Upper lobe of right lung (tissue), 1 donor: ENCODE results near the gene PPP2R5B. TPM values are rescaled to one million over a fixed set of nuclear protein-coding genes. Genes with fewer than 3 reads are reported as not detected.

Experiments used
- ATAC-seq: fragments of 200-7000 bp; cut with Tn5 transposase; one replicate; pipeline ENCODE4 v1.9.1; 2020; ENCODE audit warnings: mild to moderate bottlenecking, moderate library complexity
- DNase-seq: peaks from one replicate; pipeline ENCODE4 v3.0.0-alpha.2; 2020
- H3K27ac ChIP-seq: fragments of 200-600 bp; one replicate; pipeline ENCODE4 v1.8.0; 2022
- H3K27me3 ChIP-seq: fragments of 200-600 bp; one replicate; pipeline ENCODE4 v1.8.0; 2022; ENCODE audit warnings: mild to moderate bottlenecking
- H3K36me3 ChIP-seq: fragments of 200-600 bp; one replicate; pipeline ENCODE4 v1.8.0; 2022
- H3K4me1 ChIP-seq: fragments of 200-600 bp; one replicate; pipeline ENCODE4 v1.8.0; 2022
- H3K4me3 ChIP-seq: fragments of 200-600 bp; one replicate; pipeline ENCODE4 v1.8.0; 2022; ENCODE audit warnings: mild to moderate bottlenecking
- H3K9me3 ChIP-seq: fragments of 200-600 bp; one replicate; pipeline ENCODE4 v1.8.0; 2022
- intact Hi-C: fragments of 100-400 bp; cut with DNase I; formaldehyde crosslinking; loops from one replicate; pipeline ENCODE4 v1.11.0; 2022
- total RNA-seq: library from RNA; stranded (reverse); fragmentation: NEBNext Ultra II Directional; extraction: Animal tissue kit (Norgen Biotek cat#: 25700); gene quantifications from one replicate; pipeline ENCODE4 v1.2.1, GENCODE V29; 2021
- TF ChIP-seq, protein P1 (sequence below): fragments of 200-600 bp; IDR thresholded peaks from one replicate; pipeline ENCODE4 v1.8.0; 2022; ENCODE audit warnings: antibody characterized with exemption
- donor health status: DM: no; HTN: yes; CAD: no; lungs with severe emphysema.

Gene PPP2R5B
- total RNA-seq, 1 donor from 2014 or later = 29.4 TPM

DNA sequence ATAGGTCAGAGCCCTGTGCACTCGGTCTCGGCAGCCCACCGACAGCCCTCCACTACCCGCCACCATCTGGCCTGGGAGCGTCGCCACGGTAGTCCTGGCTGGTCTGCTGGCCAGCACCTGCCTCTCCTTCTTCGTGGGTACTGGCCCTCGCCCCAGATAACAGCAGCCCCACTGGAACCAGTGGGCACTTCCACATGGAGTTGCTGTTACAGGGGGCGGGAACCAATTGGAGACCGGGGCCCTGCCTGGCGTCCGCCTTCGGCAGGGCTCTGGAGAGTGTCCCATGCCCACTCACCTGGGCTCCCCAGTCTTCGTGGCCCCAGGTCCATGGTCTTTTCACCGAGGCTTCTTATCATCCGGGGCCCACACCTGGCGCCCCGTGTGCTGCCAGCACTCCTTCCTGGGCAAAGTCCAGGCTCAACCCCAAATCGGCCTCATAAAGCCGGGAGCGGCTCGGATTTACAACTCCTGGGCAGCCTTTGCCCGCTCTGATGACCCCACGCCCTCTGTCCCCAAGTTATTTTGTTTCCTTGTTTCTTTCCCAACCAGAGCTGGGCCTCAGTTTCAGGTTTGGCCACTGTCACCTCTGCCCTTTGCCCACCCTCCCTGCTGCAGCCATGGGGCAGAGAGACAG lies 33.2 kb upstream of the PPP2R5B start:
- H3K27ac ChIP-seq = no peak overlapping the region
- no peaks in the 10 kb centered on the region for H3K27me3 ChIP-seq
- no peak for ATAC-seq
- H3K4me3 ChIP-seq = no peak overlapping the region
- peaks cover 16% of the 10 kb centered on the region for H3K4me1 ChIP-seq
- intact Hi-C loops = loop anchor here (5.0 kb wide), 1 partner anchor 44 kb away; no protein-coding TSS in a partner anchor
- DNase-seq = no peak
- TF ChIP-seq, protein P1, sequence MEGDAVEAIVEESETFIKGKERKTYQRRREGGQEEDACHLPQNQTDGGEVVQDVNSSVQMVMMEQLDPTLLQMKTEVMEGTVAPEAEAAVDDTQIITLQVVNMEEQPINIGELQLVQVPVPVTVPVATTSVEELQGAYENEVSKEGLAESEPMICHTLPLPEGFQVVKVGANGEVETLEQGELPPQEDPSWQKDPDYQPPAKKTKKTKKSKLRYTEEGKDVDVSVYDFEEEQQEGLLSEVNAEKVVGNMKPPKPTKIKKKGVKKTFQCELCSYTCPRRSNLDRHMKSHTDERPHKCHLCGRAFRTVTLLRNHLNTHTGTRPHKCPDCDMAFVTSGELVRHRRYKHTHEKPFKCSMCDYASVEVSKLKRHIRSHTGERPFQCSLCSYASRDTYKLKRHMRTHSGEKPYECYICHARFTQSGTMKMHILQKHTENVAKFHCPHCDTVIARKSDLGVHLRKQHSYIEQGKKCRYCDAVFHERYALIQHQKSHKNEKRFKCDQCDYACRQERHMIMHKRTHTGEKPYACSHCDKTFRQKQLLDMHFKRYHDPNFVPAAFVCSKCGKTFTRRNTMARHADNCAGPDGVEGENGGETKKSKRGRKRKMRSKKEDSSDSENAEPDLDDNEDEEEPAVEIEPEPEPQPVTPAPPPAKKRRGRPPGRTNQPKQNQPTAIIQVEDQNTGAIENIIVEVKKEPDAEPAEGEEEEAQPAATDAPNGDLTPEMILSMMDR = no peak
- no peaks in the 10 kb centered on the region for H3K9me3 ChIP-seq
- H3K36me3 ChIP-seq = peaks cover 11% of the 10 kb centered on the region

DNA sequence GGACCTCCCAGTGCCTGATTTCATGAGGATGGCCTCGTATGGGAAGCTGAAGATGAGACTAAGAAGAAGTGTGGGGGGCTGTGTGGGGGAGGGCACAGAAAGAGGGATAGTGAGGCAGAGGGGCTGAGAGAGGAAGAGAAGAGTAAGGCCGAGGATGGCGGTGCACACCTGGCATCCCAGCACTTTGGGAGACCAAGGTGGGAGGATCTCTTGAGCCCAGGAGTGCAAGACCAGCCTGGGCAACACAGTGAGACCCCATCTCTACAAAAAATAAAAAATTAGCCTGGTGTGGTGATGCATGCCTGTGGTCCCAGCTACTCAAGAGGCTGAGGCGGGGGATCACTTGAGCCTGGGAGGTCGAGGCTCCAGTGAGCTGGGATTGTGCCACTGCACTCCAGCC lies 32.6 kb upstream of the PPP2R5B start:
- no peaks in the 10 kb centered on the region for H3K27me3 ChIP-seq
- no peak overlapping the region for H3K27ac ChIP-seq
- peaks cover 11% of the 10 kb centered on the region for H3K36me3 ChIP-seq
- intact Hi-C loops = loop anchor here (5.0 kb wide), 1 partner anchor 45 kb away; no protein-coding TSS in a partner anchor
- TF ChIP-seq, protein P1 = no peak
- H3K4me1 ChIP-seq = peaks cover 14% of the 10 kb centered on the region
- H3K9me3 ChIP-seq = no peaks in the 10 kb centered on the region
- H3K4me3 ChIP-seq = no peak overlapping the region
- ATAC-seq = no peak
- no peak for DNase-seq

DNA sequence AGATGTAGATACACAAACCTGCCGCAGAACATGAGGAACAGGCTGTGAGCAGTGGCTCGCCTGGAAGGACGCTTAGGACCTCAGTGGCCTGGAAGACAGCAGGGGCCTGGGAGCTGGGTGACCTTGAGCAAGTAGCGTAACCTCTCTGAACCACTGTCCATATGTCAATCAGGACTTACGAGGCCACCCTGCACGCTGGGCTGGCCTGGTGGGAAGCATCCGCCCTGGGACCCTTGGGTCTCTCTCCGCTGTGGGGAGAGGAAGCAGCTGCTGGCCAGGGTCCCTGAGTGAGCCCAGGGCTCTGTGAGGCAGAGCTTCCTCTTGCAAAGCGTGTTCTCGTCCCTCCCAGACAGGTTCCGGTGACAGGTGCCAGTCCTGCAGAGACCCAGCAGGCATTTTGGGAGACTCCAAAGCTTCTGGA lies 32.1 kb upstream of the PPP2R5B start:
- H3K27me3 ChIP-seq = no peaks in the 10 kb centered on the region
- DNase-seq (no peak), ATAC-seq (no peak)
- no peak overlapping the region for H3K27ac ChIP-seq
- TF ChIP-seq, protein P1 = no peak
- intact Hi-C loops = loop anchor here (5.0 kb wide), 1 partner anchor 45 kb away; no protein-coding TSS in a partner anchor
- H3K36me3 ChIP-seq = peaks cover 15% of the 10 kb centered on the region
- no peak overlapping the region for H3K4me3 ChIP-seq
- no peaks in the 10 kb centered on the region for H3K9me3 ChIP-seq
- H3K4me1 ChIP-seq = peaks cover 9% of the 10 kb centered on the region

DNA sequence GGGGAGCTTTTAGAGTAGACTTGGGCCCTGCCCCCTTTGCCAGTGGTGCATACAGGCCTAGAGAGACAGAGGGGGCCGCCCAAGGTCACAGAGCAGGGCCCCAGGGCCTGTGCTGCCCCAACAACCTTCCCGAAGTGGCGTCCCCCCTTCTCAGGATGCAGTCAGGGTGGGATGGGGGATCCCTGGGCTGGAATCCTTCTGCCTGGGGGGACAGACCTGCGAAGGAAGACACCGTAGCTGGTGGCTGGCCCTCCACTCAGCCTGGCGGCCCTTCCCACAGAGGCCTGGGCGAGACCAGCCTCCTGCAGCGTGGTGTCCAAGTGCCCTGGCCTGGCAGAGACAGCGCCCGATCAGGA lies 31.7 kb upstream of the PPP2R5B start:
- Histone ChIP-seq H3K36me3 (peaks cover 19% of the 10 kb centered on the region), H3K27ac (no peak overlapping the region), H3K4me3 (no peak overlapping the region), H3K9me3 (no peaks in the 10 kb centered on the region), H3K27me3 (no peaks in the 10 kb centered on the region), H3K4me1 (peaks cover 6% of the 10 kb centered on the region)
- TF ChIP-seq, protein P1 = no peak
- no peak for DNase-seq
- no peak for ATAC-seq
- intact Hi-C loops = loop anchor here (5.0 kb wide), 1 partner anchor 46 kb away; no protein-coding TSS in a partner anchor

DNA sequence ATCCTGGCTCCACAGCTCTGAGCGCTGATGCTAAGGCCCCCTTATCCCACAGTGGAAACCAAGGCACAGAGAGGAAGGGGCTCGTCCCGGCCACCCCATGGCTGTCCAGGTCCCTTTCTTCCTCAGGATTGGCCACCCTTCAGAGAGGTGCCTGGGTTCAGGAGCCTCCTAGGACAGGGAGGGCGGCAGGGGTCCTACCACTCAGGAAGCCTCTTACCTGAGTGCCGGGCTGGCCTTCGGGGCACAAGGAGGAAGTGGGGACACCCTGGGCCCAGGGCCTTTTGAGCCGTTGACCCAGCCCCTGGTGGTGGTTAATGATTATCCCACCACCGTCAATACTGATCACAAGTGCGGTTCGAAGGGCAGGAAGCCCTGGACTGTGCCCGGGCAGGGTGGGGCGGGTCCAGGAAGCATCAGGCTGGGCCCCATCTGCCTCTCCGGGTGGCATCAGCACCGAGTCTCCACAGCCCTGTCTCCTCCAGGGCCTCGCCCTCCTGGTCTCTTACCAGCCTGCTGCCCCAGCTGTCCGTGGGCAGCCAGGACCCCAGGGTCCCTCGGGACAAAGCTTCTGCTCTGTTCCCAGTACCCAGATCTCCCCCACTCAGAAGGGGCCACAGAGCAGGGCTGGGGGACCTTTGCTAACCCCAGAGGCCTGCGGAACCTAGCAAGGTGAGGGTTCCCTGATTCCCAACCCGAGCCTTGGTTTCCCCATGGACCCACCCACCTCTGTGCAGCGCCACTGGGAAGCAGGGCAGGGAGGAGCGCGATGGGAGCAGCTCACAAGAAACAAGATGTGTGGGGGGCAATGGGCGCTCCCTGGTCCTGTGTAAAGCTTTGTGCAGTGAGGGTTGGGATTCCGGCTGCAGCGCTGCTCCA lies 31.1 kb upstream of the PPP2R5B start:
- Histone ChIP-seq H3K27me3 (no peaks in the 10 kb centered on the region), H3K27ac (no peak overlapping the region), H3K36me3 (peaks cover 25% of the 10 kb centered on the region), H3K4me3 (no peak overlapping the region), H3K9me3 (no peaks in the 10 kb centered on the region), H3K4me1 (peaks cover 6% of the 10 kb centered on the region)
- DNase-seq (no peak), ATAC-seq (no peak)
- TF ChIP-seq, protein P1 = no peak
- intact Hi-C loops = loop anchor here (5.0 kb wide), 1 partner anchor 46 kb away; no protein-coding TSS in a partner anchor
